IPS-20b (cell line): Measurements from ENCODE around the gene NKAIN4.

Experiments
- H3K27ac ChIP-seq: one replicate; pipeline ENCODE4 v1.5.1; 2013; ENCODE audit warnings: low read length
- H3K27me3 ChIP-seq: 2 replicates; pipeline ENCODE4 v1.6.1; 2013; ENCODE audit warnings: mild to moderate bottlenecking, low read length, inconsistent platforms; ENCODE audit not compliant: insufficient read depth
- H3K36me3 ChIP-seq: 2 replicates; pipeline ENCODE4 v1.6.1; 2013; ENCODE audit warnings: low read depth, mild to moderate bottlenecking, inconsistent platforms, low read length, moderate library complexity; ENCODE audit not compliant: insufficient read depth
- H3K4me1 ChIP-seq: 2 replicates; pipeline ENCODE4 v1.6.1; 2013; ENCODE audit warnings: mild to moderate bottlenecking, control low read depth, inconsistent platforms, low read length, moderate library complexity; ENCODE audit not compliant: insufficient read depth
- H3K4me3 ChIP-seq: 2 replicates; pipeline ENCODE4 v1.5.1; 2013; ENCODE audit warnings: mild to moderate bottlenecking, low read length, inconsistent platforms
- H3K9ac ChIP-seq: 2 replicates; pipeline ENCODE4 v1.6.1; 2013; ENCODE audit warnings: low read depth, mild to moderate bottlenecking, inconsistent platforms, low read length, moderate library complexity
- H3K9me3 ChIP-seq: 2 replicates; pipeline ENCODE4 v1.6.1; 2013; ENCODE audit warnings: mild to moderate bottlenecking, low read depth, low read length, inconsistent platforms; ENCODE audit not compliant: insufficient read depth

The NKAIN4 gene

DNA sequence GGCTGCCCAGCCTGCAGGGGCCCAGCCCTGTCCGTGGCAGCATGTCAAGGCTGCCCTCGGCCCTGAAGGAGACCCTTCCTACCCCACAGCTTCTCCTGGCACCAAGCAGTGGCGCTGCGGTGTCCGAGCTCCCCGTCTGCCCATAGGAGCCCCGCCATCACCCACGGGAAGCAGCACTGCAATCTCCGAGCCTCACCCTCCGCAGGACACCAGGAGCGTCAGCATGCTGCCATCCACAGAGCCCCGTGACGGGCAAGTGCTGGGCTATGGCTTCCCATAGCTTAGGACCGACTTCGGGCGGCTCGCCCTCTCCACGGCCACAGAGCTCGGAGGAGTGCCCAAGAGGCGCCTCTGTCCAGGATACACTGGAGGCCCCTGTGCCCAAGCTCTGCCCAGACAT lies 63.4 kb downstream of the NKAIN4 start:
- no peak overlapping the region for H3K4me3 ChIP-seq
- H3K4me1 ChIP-seq: no peaks in the 10 kb centered on the region
- no peak overlapping the region for H3K27ac ChIP-seq
- no peaks in the 10 kb centered on the region for H3K9me3 ChIP-seq
- H3K36me3 ChIP-seq: peaks cover 12% of the 10 kb centered on the region
- no peak overlapping the region for H3K9ac ChIP-seq
- H3K27me3 ChIP-seq: peaks cover 8% of the 10 kb centered on the region; the same call in 1 of the 2 replicates
